ENCODE measurements around the gene CENATAC. TPM values are rescaled to one million over a fixed set of nuclear protein-coding genes. Genes with fewer than 3 reads are reported as not detected.
A peak's percentile ranks its signal among the peaks of the same experiment; 100 is the strongest.

Gene CENATAC
- total RNA-seq, 1 experiment from 2014 or later: 55.2 TPM

- Histone ChIP-seq H2BK15ac (ENCODE audit: low read depth, low read length) (no peak overlapping the region), H3K79me2 (ENCODE audit: insufficient read depth, low read length) (peaks cover 10% of the 10 kb centered on the region), H2BK5ac (ENCODE audit: insufficient read length, low read length) (no peak overlapping the region), H3K23me2 (ENCODE audit: insufficient read length, low read depth, low read length, poor library complexity, severe bottlenecking) (peaks cover 6% of the 10 kb centered on the region), H2AFZ (ENCODE audit: low read length) (no peak overlapping the region), H3K4me2 (ENCODE audit: insufficient read depth, insufficient read length, low read length) (peak overlapping the region; percentile 74), H3K79me1 (ENCODE audit: insufficient read depth, low read depth, low read length, poor library complexity, severe bottlenecking) (peaks cover 13% of the 10 kb centered on the region), H3T11ph (ENCODE audit: low read length) (no peak overlapping the region), H3K14ac (ENCODE audit: insufficient read depth, low read length) (peak overlapping the region; percentile 87), H2BK20ac (ENCODE audit: low read depth, low read length, poor library complexity, severe bottlenecking) (no peak overlapping the region), H4K8ac (replicated peaks; ENCODE audit: insufficient read length, low read depth, low read length) (no peak overlapping the region), H3K27ac (ENCODE audit: insufficient read length, low read depth, low read length) (no peak overlapping the region), H4K20me1 (ENCODE audit: control insufficient read depth, insufficient read depth, insufficient read length) (no peaks in the 10 kb centered on the region), H3K23ac (ENCODE audit: insufficient read length, low read depth, low read length) (no peak overlapping the region), H2BK120ac (ENCODE audit: low read depth, low read length, poor library complexity, severe bottlenecking) (no peak overlapping the region), H4K91ac (ENCODE audit: insufficient read length, low read depth, low read length) (no peak overlapping the region), H3K9me3 (ENCODE audit: control insufficient read depth, low read depth, low read length) (no peaks in the 10 kb centered on the region), H3K18ac (ENCODE audit: insufficient read length, low read depth, low read length) (peak overlapping the region; percentile 92), H3K56ac (ENCODE audit: insufficient read length, low read depth, low read length) (no peak overlapping the region), H2AK5ac (ENCODE audit: insufficient read length, low read length) (no peak overlapping the region), H3K4me1 (ENCODE audit: insufficient read depth, low read length) (no peaks in the 10 kb centered on the region; the same call in 1 of the 2 replicates), H3K4ac (ENCODE audit: low read depth, low read length) (no peak overlapping the region), H3K9ac (ENCODE audit: extremely low read depth, insufficient read length, low read length) (peak overlapping the region; percentile 86), H2BK12ac (ENCODE audit: insufficient read length, low read depth, low read length) (no peak overlapping the region), H3K27me3 (ENCODE audit: insufficient read depth, low read length) (0 out of 2 replicates have a peak, but pooled peaks cover 3% of the 10 kb centered on the region), H4K5ac (ENCODE audit: insufficient read length, low read depth, low read length) (no peak overlapping the region)
- DNase-seq: peak; percentile 60
- no peak for TF ChIP-seq CTCF (conservative IDR thresholded peaks at IDR 0.05)
- peak overlapping the region; percentile 95 to 99 for H3K4me3 Mint-ChIP-seq
- no CpG with 5 or more reads among the region's 48 CpGs for WGBS (ENCODE audit: extremely low coverage, insufficient read length, low lambda C conversion rate)
- peak overlapping the region; percentile 96 to 99 (median 98); a peak in 6 of 7 replicates for H3K27ac Mint-ChIP-seq
- peaks cover 13 to 22% of the 10 kb centered on the region in 2 experiments for H3K4me1 Mint-ChIP-seq
- H3K27me3 Mint-ChIP-seq (ENCODE audit: low read depth): no peaks in the 10 kb centered on the region
- peaks cover 0 to 2% of the 10 kb centered on the region in 2 experiments; a peak in 3 of 5 replicates for H3K9me3 Mint-ChIP-seq
- H3K36me3 Mint-ChIP-seq (ENCODE audit: insufficient read depth in 1 of 3, low read depth in 3 of 3): peaks cover 49 to 51% (median 50%) of the 10 kb centered on the region in 3 experiments
These were observed 58.6 kb downstream of the CENATAC start for GRCh38 chr11:119056421-119056999.
